Measurements from ENCODE around the gene MAN1B1. TPM values are rescaled to one million over a fixed set of nuclear protein-coding genes. Genes with fewer than 3 reads are reported as not detected.
A peak's percentile ranks its signal among the peaks of the same experiment; 100 is the strongest.

The MAN1B1 gene
- total RNA-seq, 1 experiment from 2014 or later = 57.2 TPM

GRCh38 chr9:137089232-137089947 is 2.6 kb downstream of the MAN1B1 start:
- no peak for DNase-seq (ENCODE audit: low read depth, low spot score)
- intact Hi-C loops (cut with micrococcal nuclease; ENCODE audit: unreplicated experiment) = no loop called here
- Histone ChIP-seq H3K36me3 (ENCODE audit: control insufficient read depth, insufficient read depth, low read length) (no peaks in the 10 kb centered on the region; the same call in 1 of the 2 replicates), H3K27me3 (ENCODE audit: control insufficient read depth, insufficient read depth, low read length) (no peaks in the 10 kb centered on the region), H3K4me3 (ENCODE audit: low read depth in 2 of 2, low read length in 2 of 2) (no peak overlapping the region), H3K9me3 (ENCODE audit: control insufficient read depth, insufficient read depth, low read depth, low read length) (no peaks in the 10 kb centered on the region), H3K27ac (ENCODE audit: low read length) (no peak overlapping the region; the same call in 1 of the 2 replicates), H3K4me1 (ENCODE audit: control insufficient read depth, insufficient read depth, low read length) (peaks cover 22% of the 10 kb centered on the region)
- no TSS peak for BruUV-seq (replicated peaks)
- ChIA-PET CTCF (no interaction called here), POLR2A (no interaction called here)
- in situ Hi-C loops (cut with HindIII; ENCODE audit: low pct_unique_long_range_greater_than_20kb, low sequenced_read_pairs) = no loop called here
- no peak for ATAC-seq
- TF ChIP-seq SIN3A (IDR thresholded peaks at IDR 0.05; ENCODE audit: borderline replicate concordance, insufficient read depth, low read depth, low read length) (no peak), CTCF (IDR thresholded peaks at IDR 0.05) (no peak), TCF7L2 (IDR thresholded peaks at IDR 0.05; ENCODE audit: low read depth, low read length) (no peak), POLR2AphosphoS5 (IDR thresholded peaks at IDR 0.05; ENCODE audit: low read depth, low read length) (no peak), REST (IDR thresholded peaks at IDR 0.05; ENCODE audit: insufficient read depth in 1 of 2, low read depth in 2 of 2, low read length in 1 of 2) (no peak)

- H3K9me3 ChIP-seq (ENCODE audit: control insufficient read depth, insufficient read depth, low read depth, low read length) = no peaks in the 10 kb centered on the region
- no peak for DNase-seq (ENCODE audit: low read depth, low spot score)
- ATAC-seq = peak; percentile 58; the same call in 1 of the 2 replicates
- H3K27ac ChIP-seq (ENCODE audit: low read length) = no peak overlapping the region
- H3K4me1 ChIP-seq (ENCODE audit: control insufficient read depth, insufficient read depth, low read length) = no peaks in the 10 kb centered on the region
- intact Hi-C loops (cut with micrococcal nuclease; ENCODE audit: unreplicated experiment) (no loop called here), in situ Hi-C loops (cut with HindIII; ENCODE audit: low pct_unique_long_range_greater_than_20kb, low sequenced_read_pairs) (no loop called here)
- POLR2A ChIA-PET = interaction anchor here (0.6 kb wide), 1 partner anchor 11 kb away, joined by 6 read pairs; no protein-coding TSS in a partner anchor
- TF ChIP-seq POLR2AphosphoS5 (IDR thresholded peaks at IDR 0.05; ENCODE audit: low read depth, low read length) (no peak), TCF7L2 (IDR thresholded peaks at IDR 0.05; ENCODE audit: low read depth, low read length) (no peak), CTCF (IDR thresholded peaks at IDR 0.05) (no peak), REST (IDR thresholded peaks at IDR 0.05; ENCODE audit: insufficient read depth in 1 of 2, low read depth in 2 of 2, low read length in 1 of 2) (no peak), SIN3A (IDR thresholded peaks at IDR 0.05; ENCODE audit: borderline replicate concordance, insufficient read depth, low read depth, low read length) (no peak)
- no peaks in the 10 kb centered on the region for H3K27me3 ChIP-seq (ENCODE audit: control insufficient read depth, insufficient read depth, low read length)
- no peak overlapping the region for H3K4me3 ChIP-seq (ENCODE audit: low read depth in 2 of 2, low read length in 2 of 2)
- H3K36me3 ChIP-seq (ENCODE audit: control insufficient read depth, insufficient read depth, low read length) = no peaks in the 10 kb centered on the region; the same call in none of the 2 replicates
- CTCF ChIA-PET = no interaction called here
- BruUV-seq (replicated peaks) = no TSS peak
Measured at GRCh38 chr9:137095664-137096517, 9.1 kb downstream of the MAN1B1 start.
